HEK293 (cell line): ENCODE results near the gene ATP2A3.
A peak's percentile ranks its signal among the peaks of the same experiment; 100 is the strongest.

Experiments used
- CTCF ChIA-PET: fragments of 350-600 bp; formaldehyde crosslinking; extraction: SDS; loops from one replicate; lab custom pipeline; 2021; ENCODE audit warnings: antibody characterized with exemption; lab: Yijun Ruan, JAX
- POLR2A ChIA-PET: fragments of 300-600 bp; formaldehyde crosslinking; extraction: SDS; loops from one replicate; lab custom pipeline; 2020; ENCODE audit warnings: antibody characterized with exemption, inconsistent platforms; lab: Yijun Ruan, JAX
- H3K27ac ChIP-seq: fragments of 200-500 bp; sonication (Bioruptor generic); 2 replicates; pipeline ENCODE4 v1.5.1; 2014; ENCODE audit warnings: low read depth, low read length, control low read depth, inconsistent platforms; ENCODE audit errors: extremely low read depth
- H3K36me3 ChIP-seq, 2 experiments: fragments of 200-500 bp in 1 of 2; sonication (Bioruptor generic) in 1 of 2; 1 replicate in 1 of 2; 2 replicates in 1 of 2; pipeline ENCODE4 v1.5.1; 2014 to 2017; ENCODE audit warnings: inconsistent platforms in 2 of 2, low read length in 2 of 2; ENCODE audit not compliant: control insufficient read depth in 2 of 2, insufficient read depth in 1 of 2
- H3K4me1 ChIP-seq: fragments of 200-500 bp; sonication (Bioruptor generic); 2 replicates; pipeline ENCODE4 v1.5.1; 2014; ENCODE audit warnings: mild to moderate bottlenecking, low read length, inconsistent platforms; ENCODE audit not compliant: control insufficient read depth, insufficient read depth
- H3K4me3 ChIP-seq: 2 replicates; pipeline ENCODE4 v1.5.1; 2011; ENCODE audit warnings: low read depth, mild to moderate bottlenecking, control low read depth, low read length, moderate library complexity
- H3K9me3 ChIP-seq: fragments of 200-500 bp; sonication (Bioruptor generic); 2 replicates; pipeline ENCODE4 v1.5.1; 2014; ENCODE audit warnings: low read depth, low read length, inconsistent platforms; ENCODE audit not compliant: control insufficient read depth, insufficient read depth
- KLF10 ChIP-seq: fragments of 450-650 bp; IDR thresholded peaks from 2 replicates; pipeline ENCODE4 v1.5.1; 2018; ENCODE audit warnings: missing biosample characterization, mild to moderate bottlenecking, missing genetic modification characterization
- KLF9 ChIP-seq: fragments of 450-650 bp; formaldehyde crosslinking; IDR thresholded peaks from 2 replicates; pipeline ENCODE4 v1.5.1; 2016; ENCODE audit warnings: missing biosample characterization, missing genetic modification characterization, low read depth
- MZF1 ChIP-seq: fragments of 450-650 bp; formaldehyde crosslinking; IDR thresholded peaks from 2 replicates; pipeline ENCODE4 v1.5.1; 2017; ENCODE audit warnings: missing biosample characterization, missing genetic modification characterization, borderline replicate concordance
- PRDM1 ChIP-seq: fragments of 450-650 bp; formaldehyde crosslinking; IDR thresholded peaks from 2 replicates; pipeline ENCODE4; 2016; ENCODE audit warnings: missing biosample characterization, missing genetic modification characterization
- SP2 ChIP-seq: fragments of 450-650 bp; formaldehyde crosslinking; IDR thresholded peaks from 2 replicates; pipeline ENCODE4 v1.5.1; 2016; ENCODE audit warnings: missing biosample characterization, missing genetic modification characterization
- ZBTB7A ChIP-seq: fragments of 450-650 bp; formaldehyde crosslinking; IDR thresholded peaks from 2 replicates; pipeline ENCODE4 v1.5.1; 2016; ENCODE audit warnings: low read depth, missing biosample characterization, missing genetic modification characterization
- ZBTB8A ChIP-seq: fragments of 450-650 bp; formaldehyde crosslinking; IDR thresholded peaks from 2 replicates; pipeline ENCODE4 v1.5.1; 2016; ENCODE audit warnings: missing biosample characterization, missing genetic modification characterization
- ZIC2 ChIP-seq: fragments of 450-650 bp; formaldehyde crosslinking; IDR thresholded peaks from 2 replicates; pipeline ENCODE4 v1.5.1; 2016; ENCODE audit warnings: missing biosample characterization, missing genetic modification characterization
- ZNF157 ChIP-seq: fragments of 450-650 bp; formaldehyde crosslinking; IDR thresholded peaks from 2 replicates; pipeline ENCODE4 v1.5.1; 2016; ENCODE audit warnings: missing biosample characterization, missing genetic modification characterization
- ZNF335 ChIP-seq: fragments of 450-650 bp; formaldehyde crosslinking; conservative IDR thresholded peaks from 2 replicates; pipeline ENCODE4 v1.5.1; 2016; ENCODE audit warnings: missing biosample characterization, missing genetic modification characterization
- ZNF391 ChIP-seq: fragments of 450-650 bp; formaldehyde crosslinking; IDR thresholded peaks from 2 replicates; pipeline ENCODE4 v1.5.1; 2016; ENCODE audit warnings: low read depth, missing biosample characterization, missing genetic modification characterization, borderline replicate concordance
- ZNF423 ChIP-seq: fragments of 450-650 bp; formaldehyde crosslinking; IDR thresholded peaks from 2 replicates; pipeline ENCODE4 v1.5.1; 2016; ENCODE audit warnings: missing biosample characterization, missing genetic modification characterization
- ZNF777 ChIP-seq: fragments of 450-650 bp; formaldehyde crosslinking; IDR thresholded peaks from 2 replicates; pipeline ENCODE4 v1.5.1; 2017; ENCODE audit warnings: missing biosample characterization, missing genetic modification characterization, borderline replicate concordance
- ZSCAN23 ChIP-seq: fragments of 450-650 bp; formaldehyde crosslinking; IDR thresholded peaks from 2 replicates; pipeline ENCODE4 v1.5.1; 2016; ENCODE audit warnings: missing biosample characterization, missing genetic modification characterization
- TF ChIP-seq, protein P1 (sequence below): fragments of 450-650 bp; formaldehyde crosslinking; IDR thresholded peaks from 2 replicates; pipeline ENCODE4 v1.5.1; 2016; ENCODE audit warnings: missing biosample characterization, missing genetic modification characterization
- TF ChIP-seq, protein P2 (sequence below): fragments of 450-650 bp; formaldehyde crosslinking; IDR thresholded peaks from 2 replicates; pipeline ENCODE4 v1.5.1; 2016; ENCODE audit warnings: missing biosample characterization, missing genetic modification characterization
- TF ChIP-seq, protein P3 (sequence below): fragments of 450-650 bp; formaldehyde crosslinking; conservative IDR thresholded peaks from 2 replicates; pipeline ENCODE4 v1.5.1; 2016; ENCODE audit warnings: low read depth, missing biosample characterization, missing genetic modification characterization
- TF ChIP-seq, protein P4 (sequence below): fragments of 450-650 bp; formaldehyde crosslinking; optimal IDR thresholded peaks from 2 replicates; pipeline ENCODE3; 2016; ENCODE audit warnings: missing biosample characterization, mild to moderate bottlenecking, missing genetic modification characterization
- TF ChIP-seq, protein P5 (sequence below): fragments of 450-650 bp; formaldehyde crosslinking; IDR thresholded peaks from 2 replicates; pipeline ENCODE4 v1.5.1; 2016; ENCODE audit warnings: missing biosample characterization, missing genetic modification characterization, borderline replicate concordance
- TF ChIP-seq, protein P6 (sequence below): fragments of 450-650 bp; formaldehyde crosslinking; IDR thresholded peaks from 2 replicates; pipeline ENCODE4 v1.5.1; 2016; ENCODE audit warnings: missing biosample characterization, missing genetic modification characterization

ATP2A3 gene

DNA sequence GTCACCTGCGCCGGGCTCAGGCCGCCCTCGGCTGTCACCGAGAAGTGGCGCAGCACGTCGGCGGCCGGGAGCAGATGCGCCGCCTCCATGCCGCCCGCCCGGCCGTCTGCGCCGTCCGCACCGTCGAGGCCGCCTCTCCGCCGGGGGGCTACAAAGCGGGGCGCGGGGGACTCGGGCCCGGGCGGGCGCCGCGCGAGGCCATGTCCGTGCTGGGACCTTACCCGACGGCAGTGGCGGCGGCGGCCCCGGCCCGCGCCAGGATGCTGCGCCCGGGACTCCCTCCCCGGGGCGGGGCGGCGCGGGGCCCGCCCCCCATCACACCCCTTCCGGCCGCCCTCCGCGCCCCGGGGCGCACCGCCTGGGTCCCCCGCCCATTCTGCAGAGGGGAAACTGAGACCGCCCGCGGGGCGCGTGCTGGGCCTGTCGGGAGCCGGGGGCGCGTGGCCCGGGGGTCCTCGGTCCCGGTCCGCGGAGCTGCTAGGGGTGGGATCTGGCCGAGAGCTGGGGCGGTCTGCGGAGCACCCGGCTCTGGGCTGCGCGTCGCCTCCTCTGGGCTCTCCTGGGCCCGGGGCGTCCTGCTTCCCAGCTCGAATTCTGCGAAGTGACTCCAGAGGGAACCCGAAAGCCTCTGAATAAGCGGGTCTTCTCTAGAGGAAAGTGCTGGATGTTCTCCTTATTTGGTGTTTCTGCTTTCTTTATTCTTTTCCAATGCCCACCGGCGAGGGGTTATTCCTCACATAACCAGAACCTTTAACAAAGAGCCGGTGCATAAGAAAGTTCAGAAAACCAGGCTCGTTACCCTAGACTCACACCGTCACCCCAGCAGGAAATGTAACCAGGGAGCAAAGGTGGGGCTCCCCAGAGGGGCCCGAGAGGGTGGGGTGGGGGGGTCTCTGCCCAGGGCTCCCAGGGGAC, at the start of gene ATP2A3:
Gene ATP2A3, minus strand, starts transcription at position 235 of the 915 bp plus-strand sequence. Its CDS starts 146 bp downstream, at position 89.
- H3K9me3 ChIP-seq, result no peaks in the 10 kb centered on the region
- ChIA-PET POLR2A (interaction anchor here (0.6 to 1.0 kb wide), 7 partner anchors 8 to 458 kb away, joined by 3 to 4 read pairs (median 3); partner anchors contain the start of genes CTNS, P2RX1 and SHPK), CTCF (interaction anchor here (0.9 to 2.2 kb wide), 3 partner anchors 29 to 121 kb away, joined by 3 to 8 read pairs (median 5); no protein-coding TSS in a partner anchor)
- H3K4me3 ChIP-seq, result peak within 1 kb of the TSS; percentile 19; the same call in 1 of the 2 replicates
- TF ChIP-seq, protein P1, sequence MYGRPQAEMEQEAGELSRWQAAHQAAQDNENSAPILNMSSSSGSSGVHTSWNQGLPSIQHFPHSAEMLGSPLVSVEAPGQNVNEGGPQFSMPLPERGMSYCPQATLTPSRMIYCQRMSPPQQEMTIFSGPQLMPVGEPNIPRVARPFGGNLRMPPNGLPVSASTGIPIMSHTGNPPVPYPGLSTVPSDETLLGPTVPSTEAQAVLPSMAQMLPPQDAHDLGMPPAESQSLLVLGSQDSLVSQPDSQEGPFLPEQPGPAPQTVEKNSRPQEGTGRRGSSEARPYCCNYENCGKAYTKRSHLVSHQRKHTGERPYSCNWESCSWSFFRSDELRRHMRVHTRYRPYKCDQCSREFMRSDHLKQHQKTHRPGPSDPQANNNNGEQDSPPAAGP, result peak; percentile 44; the same call in 1 of the 2 replicates
- TF ChIP-seq, protein P2, sequence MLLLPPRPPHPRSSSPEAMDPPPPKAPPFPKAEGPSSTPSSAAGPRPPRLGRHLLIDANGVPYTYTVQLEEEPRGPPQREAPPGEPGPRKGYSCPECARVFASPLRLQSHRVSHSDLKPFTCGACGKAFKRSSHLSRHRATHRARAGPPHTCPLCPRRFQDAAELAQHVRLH (tag by site-specific recombination), result no peak
- 0 out of 2 replicates have a peak, but pooled peaks have one; percentile 36 for TF ChIP-seq ZNF423 (tag by site-specific recombination)
- peak; percentile 31 for TF ChIP-seq SP2 (tag by site-specific recombination)
- TF ChIP-seq ZBTB8A (tag by site-specific recombination), result peak; percentile 80
- TF ChIP-seq, protein P3, sequence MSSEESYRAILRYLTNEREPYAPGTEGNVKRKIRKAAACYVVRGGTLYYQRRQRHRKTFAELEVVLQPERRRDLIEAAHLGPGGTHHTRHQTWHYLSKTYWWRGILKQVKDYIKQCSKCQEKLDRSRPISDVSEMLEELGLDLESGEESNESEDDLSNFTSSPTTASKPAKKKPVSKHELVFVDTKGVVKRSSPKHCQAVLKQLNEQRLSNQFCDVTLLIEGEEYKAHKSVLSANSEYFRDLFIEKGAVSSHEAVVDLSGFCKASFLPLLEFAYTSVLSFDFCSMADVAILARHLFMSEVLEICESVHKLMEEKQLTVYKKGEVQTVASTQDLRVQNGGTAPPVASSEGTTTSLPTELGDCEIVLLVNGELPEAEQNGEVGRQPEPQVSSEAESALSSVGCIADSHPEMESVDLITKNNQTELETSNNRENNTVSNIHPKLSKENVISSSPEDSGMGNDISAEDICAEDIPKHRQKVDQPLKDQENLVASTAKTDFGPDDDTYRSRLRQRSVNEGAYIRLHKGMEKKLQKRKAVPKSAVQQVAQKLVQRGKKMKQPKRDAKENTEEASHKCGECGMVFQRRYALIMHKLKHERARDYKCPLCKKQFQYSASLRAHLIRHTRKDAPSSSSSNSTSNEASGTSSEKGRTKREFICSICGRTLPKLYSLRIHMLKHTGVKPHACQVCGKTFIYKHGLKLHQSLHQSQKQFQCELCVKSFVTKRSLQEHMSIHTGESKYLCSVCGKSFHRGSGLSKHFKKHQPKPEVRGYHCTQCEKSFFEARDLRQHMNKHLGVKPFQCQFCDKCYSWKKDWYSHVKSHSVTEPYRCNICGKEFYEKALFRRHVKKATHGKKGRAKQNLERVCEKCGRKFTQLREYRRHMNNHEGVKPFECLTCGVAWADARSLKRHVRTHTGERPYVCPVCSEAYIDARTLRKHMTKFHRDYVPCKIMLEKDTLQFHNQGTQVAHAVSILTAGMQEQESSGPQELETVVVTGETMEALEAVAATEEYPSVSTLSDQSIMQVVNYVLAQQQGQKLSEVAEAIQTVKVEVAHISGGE, result no peak
- peak; percentile 66; the same call in 1 of the 2 replicates for TF ChIP-seq KLF10 (tag by site-specific recombination)
- peak; percentile 29; the same call in 1 of the 2 replicates for TF ChIP-seq ZNF335
- TF ChIP-seq KLF9 (tag by site-specific recombination), result no peak
- TF ChIP-seq ZIC2 (tag by site-specific recombination), result peak; percentile 30
- TF ChIP-seq, protein P4, sequence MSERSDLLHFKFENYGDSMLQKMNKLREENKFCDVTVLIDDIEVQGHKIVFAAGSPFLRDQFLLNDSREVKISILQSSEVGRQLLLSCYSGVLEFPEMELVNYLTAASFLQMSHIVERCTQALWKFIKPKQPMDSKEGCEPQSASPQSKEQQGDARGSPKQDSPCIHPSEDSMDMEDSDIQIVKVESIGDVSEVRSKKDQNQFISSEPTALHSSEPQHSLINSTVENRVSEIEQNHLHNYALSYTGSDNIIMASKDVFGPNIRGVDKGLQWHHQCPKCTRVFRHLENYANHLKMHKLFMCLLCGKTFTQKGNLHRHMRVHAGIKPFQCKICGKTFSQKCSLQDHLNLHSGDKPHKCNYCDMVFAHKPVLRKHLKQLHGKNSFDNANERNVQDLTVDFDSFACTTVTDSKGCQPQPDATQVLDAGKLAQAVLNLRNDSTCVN (tag by site-specific recombination), result peak; percentile 49
- H3K27ac ChIP-seq, result no peak within 1 kb of the TSS
- no peaks in the 10 kb centered on the region for H3K36me3 ChIP-seq
- H3K4me1 ChIP-seq, result peaks cover 9% of the 10 kb centered on the region

DNA sequence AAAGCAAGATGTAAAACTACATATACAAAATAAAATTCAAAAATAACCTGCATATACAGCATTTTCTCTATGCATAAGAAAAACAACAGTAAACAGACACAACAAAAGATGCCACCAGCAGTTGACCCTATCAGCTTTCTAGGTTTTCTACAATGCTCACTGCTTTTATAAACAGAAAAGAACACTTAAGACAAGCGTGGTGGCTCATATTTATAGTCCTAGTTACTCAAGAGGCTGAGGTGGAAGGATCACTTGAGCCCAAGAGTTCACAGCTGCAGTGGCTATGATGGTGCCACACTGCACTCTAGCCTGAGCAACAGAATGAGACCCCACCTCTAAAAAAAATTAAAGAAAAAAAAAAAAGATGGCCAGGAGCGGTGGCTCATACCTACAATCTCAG, 46.5 kb upstream of the ATP2A3 start:
- H3K27ac ChIP-seq, result no peak overlapping the region
- no peaks in the 10 kb centered on the region for H3K9me3 ChIP-seq
- no peaks in the 10 kb centered on the region for H3K4me1 ChIP-seq
- CTCF ChIA-PET, result interaction anchor here (0.6 to 14.1 kb wide), 6 partner anchors 21 to 273 kb away, joined by 4 to 124 read pairs (median 7); no protein-coding TSS in a partner anchor
- H3K4me3 ChIP-seq, result no peak overlapping the region
- H3K36me3 ChIP-seq, result peaks cover 30 to 86% of the 10 kb centered on the region in 2 experiments
- POLR2A ChIA-PET, result interaction anchor here (0.6 to 0.7 kb wide), 2 partner anchors 80 to 287 kb away, joined by 3 read pairs; no protein-coding TSS in a partner anchor
- TF ChIP-seq, protein P5, sequence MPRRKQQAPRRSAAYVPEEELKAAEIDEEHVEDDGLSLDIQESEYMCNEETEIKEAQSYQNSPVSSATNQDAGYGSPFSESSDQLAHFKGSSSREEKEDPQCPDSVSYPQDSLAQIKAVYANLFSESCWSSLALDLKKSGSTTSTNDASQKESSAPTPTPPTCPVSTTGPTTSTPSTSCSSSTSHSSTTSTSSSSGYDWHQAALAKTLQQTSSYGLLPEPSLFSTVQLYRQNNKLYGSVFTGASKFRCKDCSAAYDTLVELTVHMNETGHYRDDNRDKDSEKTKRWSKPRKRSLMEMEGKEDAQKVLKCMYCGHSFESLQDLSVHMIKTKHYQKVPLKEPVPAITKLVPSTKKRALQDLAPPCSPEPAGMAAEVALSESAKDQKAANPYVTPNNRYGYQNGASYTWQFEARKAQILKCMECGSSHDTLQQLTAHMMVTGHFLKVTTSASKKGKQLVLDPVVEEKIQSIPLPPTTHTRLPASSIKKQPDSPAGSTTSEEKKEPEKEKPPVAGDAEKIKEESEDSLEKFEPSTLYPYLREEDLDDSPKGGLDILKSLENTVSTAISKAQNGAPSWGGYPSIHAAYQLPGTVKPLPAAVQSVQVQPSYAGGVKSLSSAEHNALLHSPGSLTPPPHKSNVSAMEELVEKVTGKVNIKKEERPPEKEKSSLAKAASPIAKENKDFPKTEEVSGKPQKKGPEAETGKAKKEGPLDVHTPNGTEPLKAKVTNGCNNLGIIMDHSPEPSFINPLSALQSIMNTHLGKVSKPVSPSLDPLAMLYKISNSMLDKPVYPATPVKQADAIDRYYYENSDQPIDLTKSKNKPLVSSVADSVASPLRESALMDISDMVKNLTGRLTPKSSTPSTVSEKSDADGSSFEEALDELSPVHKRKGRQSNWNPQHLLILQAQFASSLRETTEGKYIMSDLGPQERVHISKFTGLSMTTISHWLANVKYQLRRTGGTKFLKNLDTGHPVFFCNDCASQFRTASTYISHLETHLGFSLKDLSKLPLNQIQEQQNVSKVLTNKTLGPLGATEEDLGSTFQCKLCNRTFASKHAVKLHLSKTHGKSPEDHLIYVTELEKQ, result no peak
- no peak for TF ChIP-seq ZBTB7A (tag by site-specific recombination)
- TF ChIP-seq ZSCAN23 (tag by site-specific recombination), result no peak
- no peak for TF ChIP-seq ZIC2 (tag by site-specific recombination)
- TF ChIP-seq ZNF157 (tag by site-specific recombination), result no peak
- TF ChIP-seq, protein P6, sequence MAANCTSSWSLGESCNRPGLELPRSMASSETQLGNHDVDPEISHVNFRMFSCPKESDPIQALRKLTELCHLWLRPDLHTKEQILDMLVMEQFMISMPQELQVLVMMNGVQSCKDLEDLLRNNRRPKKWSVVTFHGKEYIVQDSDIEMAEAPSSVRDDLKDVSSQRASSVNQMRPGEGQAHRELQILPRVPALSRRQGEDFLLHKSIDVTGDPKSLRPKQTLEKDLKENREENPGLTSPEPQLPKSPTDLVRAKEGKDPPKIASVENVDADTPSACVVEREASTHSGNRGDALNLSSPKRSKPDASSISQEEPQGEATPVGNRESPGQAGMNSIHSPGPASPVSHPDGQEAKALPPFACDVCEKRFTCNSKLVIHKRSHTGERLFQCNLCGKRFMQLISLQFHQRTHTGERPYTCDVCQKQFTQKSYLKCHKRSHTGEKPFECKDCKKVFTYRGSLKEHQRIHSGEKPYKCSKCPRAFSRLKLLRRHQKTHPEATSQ, result no peak
- TF ChIP-seq ZNF777 (tag by site-specific recombination), result no peak
- no peak for TF ChIP-seq PRDM1
- no peak for TF ChIP-seq MZF1
- no peak for TF ChIP-seq ZNF391
